Pulmonary artery endothelial cell (primary cell): ENCODE measurements around the gene GPC5. TPM values are rescaled to one million over a fixed set of nuclear protein-coding genes. Genes with fewer than 3 reads are reported as not detected.

Source experiments
- DNase-seq: peaks from one replicate; pipeline ENCODE4 v3.0.0-alpha.2; 2011; ENCODE audit warnings: low read depth, low spot score
- total RNA-seq: library from RNA; depleted of rRNA; stranded (reverse); fragments of >200 nt; gene quantifications from 2 replicates; pipeline ENCODE4 v1.2.3, GENCODE V29; 2014

GPC5 gene
- total RNA-seq, 1 donor from 2014 or later: not detected

DNA sequence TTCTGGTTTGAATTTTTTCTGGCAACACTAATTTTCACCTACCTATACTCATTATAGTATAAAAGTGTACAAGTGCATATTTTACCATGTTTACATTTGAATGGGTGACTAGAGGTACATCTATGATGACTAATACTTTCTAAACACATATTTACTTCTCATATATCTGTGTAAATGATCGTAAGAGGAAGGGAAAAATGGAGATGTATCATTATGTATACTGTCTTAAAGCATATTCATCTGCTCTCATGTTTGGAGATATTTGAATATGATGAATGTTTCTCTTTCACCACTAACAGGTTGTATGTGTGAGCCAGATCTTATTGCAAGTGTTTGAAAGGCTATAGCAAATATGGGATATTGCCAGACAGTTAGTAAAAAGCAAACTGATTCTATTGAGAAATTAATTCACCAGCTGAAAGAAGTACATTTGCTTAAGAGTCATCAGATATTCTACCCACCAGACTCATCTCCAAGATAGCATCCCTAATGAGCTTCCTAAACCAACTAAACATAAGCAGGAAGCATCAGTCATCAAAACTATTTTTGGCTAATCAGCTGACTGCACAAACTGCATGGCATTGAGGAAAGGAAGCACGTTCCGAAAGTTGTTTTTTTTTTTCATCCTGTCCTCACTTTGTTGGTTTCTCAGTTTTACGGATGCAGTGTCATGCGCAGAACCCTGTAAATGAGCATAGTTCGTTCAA is 738.2 kb downstream of the GPC5 start:
- no peak for DNase-seq

DNA sequence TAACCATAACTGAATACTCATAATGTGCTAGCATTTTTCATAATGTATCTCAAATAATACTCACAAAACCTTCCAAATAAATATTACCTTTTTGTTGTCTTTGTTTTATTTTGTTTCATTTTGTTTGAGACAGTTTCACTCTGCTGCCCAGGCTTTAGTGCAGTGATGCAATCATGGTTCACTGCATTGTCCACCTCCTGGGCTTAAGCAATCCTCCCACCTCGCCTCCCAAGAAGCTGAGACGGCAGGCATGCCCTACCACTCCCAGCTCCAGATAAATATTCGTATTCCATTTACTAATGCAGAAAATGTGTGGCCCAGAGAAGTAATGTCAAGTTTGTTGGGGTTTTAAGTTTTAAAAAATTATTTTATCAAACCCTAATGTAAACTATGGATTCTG is 739.1 kb downstream of the GPC5 start:
- no peak for DNase-seq

DNA sequence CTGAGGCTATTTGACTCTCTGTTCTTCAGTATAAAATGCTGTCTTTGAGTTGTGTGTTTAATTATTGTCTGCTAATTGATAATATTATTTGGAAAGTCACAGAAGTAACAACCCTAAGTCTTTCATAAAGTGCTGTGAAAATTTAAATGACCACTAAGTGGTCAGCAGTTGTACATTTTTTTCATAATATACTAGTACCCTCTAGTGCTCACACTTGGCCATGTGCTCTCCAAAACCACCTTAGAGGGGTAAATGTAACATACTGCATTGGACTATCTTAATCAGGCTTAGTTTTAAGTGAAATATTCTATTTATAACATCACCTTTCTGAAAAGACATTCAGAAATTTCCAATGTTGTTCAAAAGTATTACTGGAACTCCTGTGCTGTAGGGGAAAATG is 745.3 kb downstream of the GPC5 start:
- DNase-seq: no peak

DNA sequence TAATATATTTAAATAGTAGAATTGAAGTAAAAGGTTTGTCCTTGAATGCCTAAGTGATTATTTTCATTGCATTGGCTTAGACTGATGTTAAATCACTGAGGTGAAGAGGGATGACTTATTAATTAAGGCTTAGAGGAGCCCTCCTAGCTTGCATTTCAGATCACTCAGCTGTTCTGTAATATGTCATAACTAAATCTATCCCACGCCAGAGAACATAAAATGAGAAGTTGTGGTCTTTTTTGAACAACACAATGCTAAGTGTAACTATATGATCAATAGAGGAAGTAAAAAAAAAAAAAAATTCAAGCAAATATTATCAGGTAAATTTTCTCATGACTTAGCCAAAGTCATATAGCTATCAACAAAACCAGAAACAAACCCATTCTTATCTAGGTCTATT is 752.2 kb downstream of the GPC5 start:
- no peak for DNase-seq

DNA sequence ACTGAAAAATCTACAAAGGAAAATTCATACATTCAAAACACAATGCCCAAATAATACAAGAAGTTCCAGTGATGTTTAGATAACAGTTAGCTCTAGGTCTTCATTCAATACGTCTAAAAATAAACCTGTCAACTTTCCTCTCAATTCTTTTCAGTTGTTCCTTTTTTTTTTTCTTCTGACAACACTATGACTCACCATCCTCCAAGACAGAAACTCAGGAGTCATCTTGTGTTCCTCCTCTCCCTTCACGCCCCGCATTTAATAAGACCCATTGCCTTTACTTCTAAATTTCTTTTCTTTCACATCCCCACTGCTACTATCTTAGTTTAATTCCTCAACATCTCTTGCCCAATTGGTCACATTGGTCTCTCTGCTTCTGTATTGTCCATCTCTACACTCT is 759.9 kb downstream of the GPC5 start:
- DNase-seq: no peak

DNA sequence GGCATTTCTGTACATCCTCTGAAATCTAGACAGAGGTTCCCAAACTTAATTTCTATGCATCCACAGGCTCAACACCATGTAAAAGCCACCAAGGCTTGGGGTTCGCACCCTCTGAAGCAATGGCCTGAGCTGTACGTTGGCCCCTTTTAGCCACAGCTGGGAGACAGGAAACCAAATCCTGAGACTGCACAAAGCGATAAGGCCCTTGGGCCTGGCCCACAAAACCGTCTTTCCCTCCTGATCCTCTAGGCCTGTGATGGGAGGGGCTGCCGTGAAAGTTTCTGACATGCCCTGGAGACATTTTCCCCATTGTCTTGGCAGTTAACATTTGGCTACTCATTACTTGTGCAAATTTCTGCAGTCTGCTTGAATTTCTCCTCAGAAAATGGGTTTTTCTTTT is 766.4 kb downstream of the GPC5 start:
- no peak for DNase-seq

DNA sequence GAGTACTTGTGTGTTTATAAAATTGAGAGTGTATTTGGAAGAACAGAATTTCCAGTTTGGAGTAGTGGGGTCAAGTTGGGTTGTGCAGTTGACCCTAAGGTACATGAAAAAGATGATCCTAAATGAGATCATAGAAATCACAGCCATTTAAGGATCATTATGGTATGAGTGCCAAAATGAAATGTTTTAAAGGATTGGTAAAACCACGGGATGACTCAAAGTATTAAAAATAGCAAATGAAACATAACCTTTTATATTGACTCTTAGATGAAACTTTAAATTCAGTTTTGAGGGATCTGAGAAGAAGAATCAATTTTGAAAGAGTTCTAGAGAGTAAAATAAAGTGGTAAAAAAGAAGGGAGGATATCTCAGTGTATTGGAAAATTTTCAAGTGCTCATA is 773.8 kb downstream of the GPC5 start:
- DNase-seq: no peak

DNA sequence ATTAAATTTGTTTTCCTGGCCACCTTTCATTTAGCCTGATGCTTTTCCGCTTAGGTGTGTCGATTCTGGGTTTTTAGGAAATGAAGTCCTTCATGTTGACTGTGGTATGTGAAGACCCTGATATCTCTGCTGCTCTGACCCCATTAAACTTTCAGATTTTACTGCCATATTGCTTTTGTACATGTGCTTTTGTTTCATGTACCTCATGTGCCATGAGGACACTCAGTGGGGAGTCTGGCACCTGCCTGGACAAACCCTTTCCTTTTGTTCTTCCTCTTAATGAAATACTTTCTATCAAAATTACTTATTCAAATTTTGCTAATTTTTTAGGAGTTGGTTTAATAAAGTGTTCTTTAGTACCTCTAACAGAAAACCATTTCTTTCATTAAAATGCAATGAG is 774.8 kb downstream of the GPC5 start:
- DNase-seq: no peak

DNA sequence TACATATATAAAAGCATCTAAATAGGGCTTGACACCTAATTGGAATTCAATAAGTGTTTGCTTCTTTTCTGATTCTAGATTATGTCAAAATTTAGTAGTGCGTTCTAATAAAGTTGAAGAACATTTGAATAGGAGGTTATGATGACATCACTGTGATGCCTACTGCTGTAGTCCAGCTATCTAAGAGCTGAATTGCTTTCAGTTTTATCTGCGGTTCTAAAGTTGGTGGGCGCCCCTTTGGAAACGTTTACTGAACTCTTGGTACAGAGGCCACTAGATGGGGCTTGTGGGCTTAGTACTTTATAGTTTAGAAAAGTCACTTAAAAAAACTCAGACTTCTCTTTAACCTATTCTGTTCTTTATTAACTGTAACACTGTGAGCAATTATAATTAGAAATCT is 776.9 kb downstream of the GPC5 start:
- no peak for DNase-seq

DNA sequence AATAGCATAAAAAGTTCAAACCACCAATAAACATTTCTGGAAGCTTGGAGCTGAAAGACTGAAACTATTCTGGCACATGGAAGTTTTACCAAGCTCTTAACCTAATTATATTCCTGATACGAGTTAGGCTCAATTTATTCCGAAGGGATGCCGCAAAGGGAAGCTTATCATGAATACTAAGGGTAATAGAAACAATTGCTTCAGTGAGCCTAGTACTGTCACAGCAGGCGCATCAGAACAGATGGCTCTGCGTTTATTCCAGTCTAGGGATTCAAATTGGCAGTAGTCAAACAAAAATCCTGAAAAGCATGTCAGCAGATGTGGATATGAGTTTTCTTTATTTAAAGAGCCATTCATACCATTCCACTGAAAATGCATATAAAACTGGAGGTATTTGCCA is 779.5 kb downstream of the GPC5 start:
- DNase-seq: no peak

DNA sequence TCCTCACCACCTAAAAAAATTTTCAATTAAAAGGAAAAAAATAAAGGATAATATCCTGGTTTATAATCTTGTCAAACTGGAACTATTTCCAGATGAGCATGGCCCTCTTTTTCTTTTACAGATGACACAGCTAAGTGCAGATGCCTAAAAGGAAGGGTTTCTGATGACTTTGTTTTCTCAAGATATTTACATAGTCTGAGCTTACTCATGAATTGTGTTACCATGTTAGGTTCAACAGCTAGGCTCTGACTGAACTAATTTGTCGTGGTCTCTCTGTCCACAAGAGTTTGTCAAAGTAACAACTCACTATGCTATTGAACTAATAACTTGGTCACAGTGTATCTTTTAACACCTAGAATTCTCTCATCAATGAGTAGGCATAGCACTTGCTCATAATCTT is 780.8 kb downstream of the GPC5 start:
- DNase-seq: no peak

DNA sequence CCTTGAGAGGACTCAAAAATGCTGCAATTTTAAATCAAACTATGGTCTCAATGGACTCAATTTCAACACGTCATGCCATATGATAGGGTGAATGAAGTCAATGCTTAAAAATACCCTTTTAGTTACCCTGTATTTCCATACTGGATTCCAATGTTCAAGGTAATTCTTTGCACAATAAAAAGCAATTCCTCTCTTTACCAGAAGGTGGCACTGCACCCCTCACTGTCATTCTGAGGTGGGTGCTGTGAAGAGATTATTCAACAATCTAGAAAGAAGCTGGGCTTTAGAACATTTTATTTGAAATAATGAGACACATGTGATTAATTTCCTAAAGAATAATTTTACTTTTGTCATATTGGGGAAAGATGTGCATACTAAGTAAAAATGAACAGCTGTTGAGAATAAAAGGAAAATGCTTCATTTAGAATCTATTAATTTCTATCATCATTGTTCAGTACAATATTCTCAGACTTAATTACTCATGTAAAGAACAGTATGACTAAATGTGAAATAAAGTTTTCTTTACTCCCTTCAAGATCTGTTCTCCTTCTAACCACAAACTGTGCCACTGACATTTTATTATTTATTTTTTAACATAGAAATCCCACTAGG is 789.1 kb downstream of the GPC5 start:
- DNase-seq: no peak

DNA sequence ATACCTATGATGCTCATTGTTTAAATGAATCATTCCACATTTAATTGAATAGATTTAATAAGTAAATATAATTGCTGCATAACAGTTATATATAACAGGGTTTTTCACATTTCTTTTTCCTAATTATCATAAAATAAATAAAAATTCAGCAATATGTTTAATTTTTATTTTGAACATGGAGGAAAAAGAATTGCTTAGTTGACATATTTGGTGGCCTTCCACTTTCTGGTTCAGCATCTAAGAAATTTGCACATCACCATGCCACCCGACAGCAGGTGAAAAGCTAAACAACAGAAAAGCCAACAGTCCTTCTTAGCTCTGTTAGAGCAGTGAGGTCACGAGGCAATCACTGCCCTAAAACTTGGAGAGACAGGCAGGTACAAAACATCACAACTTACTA is 790.2 kb downstream of the GPC5 start:
- DNase-seq: no peak

DNA sequence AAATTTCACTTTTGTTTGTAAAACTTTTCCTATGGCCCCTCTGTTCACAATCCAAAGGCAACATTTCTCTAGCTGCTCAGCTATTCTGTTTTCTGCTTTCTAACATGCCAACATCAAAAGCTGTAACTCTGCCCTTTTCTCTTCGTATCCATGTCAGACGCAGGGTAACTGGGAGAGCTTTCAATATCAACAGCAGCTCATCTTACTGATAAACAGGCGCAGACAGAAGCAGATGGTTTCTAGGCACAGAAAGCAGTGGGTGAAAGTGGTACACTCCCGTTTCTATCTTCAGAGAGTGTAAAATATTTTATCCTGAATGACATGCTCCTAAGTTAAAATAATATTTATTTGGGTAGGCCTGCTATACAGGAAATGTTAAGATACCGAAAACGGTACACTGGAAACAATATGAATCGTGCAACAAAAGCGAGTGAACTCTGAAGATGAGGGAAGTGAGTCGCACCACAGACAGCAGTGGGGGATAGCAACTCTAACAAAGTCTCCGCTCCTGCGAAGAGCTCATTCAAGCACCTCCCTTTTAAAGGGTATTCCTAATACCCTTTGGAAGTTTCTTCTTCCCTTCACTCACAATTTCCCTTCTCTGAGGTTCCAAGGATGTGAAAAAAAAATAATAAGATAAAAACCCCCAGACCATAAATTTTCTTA is 798.3 kb downstream of the GPC5 start:
- no peak for DNase-seq

DNA sequence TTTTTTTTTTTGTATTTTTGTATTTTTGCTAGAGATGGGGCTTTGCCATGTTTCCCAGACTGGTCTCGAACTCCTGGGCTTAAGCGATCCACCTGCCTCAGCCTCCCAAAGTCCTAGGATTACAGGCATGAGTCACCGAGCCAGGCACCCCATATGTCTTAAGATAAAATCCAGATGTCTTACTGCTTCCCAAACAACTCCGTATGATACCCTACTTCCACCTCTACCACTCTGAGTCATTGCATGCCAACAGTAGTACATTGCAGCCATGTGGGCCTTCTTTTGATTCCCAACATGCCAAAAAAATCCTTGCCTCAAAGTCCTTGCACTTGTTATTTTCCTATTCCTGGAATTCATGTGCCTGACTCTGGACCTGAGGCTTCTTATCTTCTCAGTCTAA is 799.2 kb downstream of the GPC5 start:
- DNase-seq: no peak

DNA sequence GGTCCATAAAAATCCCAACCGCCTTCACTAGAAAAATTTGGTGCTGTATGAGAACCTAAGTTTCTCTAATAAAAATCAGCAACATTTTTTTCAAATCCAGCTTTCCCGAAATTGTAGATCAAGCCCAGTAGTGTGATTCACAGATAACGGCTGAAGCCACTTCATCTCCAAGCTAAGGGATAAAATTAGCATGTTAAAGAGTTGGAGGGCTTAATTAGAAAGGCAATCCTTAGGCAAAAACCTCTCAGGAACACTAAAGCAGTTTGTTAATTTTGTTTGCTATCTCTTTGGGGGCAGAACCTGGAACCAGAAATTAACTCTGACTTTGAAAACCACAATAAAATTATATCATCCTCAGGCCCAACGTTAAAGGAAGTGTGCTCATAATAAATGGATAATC is 820.2 kb downstream of the GPC5 start:
- no peak for DNase-seq

DNA sequence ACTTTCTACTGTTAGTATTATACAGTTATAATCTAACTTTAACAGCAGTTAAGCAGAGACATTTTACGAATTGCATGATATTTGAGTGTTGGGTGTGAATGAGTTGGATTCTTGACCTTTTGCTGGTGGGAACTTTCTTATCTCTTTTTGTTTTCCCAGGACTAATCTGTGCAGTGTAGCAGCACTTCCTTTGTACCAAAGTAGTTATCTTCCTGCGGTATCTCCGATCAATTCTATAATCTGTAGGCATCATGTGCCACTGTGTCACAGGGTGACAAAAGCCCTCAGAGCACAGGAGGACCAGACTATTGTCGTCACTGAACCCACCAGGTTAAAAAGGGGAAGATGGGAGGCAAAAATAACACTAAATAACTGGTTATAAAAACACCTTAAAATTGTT is 823.5 kb downstream of the GPC5 start:
- no peak for DNase-seq

DNA sequence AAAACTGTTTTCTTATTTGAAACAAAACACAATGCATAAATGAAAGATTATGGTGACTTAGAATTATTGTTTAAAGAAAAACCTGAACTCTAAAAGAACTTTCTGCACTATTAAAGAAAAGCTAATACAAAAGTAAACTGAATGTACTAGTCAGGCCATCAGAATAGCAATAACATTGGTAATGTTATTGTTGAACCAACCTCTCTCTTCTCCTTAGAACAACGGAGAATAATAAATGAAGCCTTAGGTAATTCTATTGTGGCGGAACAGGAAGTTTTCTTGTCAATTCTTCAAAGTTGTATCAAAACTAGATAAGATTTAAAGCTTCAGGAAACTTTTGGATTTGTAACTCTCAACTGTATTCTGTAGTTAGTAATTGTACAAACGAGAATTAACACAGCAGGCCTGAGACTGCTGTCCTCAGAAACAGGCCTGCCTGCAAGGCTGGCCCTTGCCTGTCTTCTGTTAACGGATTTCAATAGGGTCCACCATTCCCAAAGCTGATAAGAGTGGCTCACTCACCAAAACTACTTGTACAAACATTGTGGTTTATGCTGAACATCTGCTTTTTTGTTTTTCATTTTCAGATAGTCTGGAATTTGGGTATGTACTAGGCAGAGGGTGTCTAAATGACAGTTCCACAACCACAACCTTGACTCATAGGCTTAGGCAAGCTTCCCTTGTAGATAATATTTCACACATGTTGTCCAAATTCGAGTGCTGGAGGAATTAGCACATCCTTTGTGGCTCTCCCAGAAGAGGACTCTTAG is 825.8 kb downstream of the GPC5 start:
- no peak for DNase-seq

DNA sequence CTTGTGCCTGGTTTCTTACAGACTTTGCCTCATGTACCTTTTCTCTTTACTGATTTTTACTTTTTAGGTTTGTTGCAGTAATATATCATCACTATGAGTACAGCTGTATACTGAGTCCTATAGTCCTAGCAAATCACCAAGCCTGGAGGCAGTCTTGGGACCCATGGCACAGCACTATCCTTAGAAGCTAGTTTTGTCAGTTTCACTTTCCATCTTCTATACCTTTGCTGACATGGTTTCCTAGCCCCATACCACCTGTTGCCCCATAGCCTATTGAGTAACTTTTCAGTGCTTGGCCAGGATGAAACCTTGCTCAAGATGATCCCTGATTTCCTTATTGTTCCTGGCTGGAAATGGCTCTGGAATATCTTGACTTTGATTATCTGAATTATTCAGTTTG is 826.4 kb downstream of the GPC5 start:
- no peak for DNase-seq

DNA sequence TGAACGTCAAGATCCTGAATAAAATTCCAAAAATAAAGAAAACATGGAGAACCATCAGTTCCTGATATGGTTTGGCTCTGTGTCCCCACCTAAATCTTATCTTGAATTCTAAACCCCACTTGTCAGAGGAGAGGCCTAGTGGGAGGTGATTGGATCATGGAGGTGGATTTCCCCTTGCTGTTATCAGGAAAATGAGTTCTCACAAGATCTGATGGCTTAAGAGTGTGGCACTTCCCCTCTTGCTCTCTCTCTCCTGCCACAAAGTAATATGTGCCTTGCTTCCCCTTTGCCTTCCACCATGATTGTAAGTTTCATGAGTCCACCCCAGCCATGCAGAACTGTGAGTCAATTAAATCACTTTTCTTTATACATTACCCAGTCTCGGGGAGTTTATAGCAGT is 827.4 kb downstream of the GPC5 start:
- DNase-seq: no peak

DNA sequence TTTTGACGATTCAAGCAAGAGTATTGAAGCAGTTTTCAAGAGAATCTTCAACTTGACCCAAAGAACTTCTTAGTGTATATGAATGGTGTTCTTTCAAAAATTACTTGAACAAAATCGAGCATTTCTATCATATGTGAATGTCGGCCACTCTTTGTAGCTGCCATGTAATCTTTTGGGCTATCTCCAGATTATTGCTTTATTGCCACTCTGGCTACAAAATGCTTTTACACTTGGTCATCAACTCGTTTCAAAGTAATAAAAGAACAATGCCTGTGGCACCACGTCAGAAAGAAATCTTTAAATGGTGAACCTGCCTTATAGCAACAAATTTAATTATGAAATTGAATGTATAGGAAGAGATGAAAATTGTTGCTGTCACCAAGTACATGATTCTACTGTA is 834.5 kb downstream of the GPC5 start:
- DNase-seq: no peak

DNA sequence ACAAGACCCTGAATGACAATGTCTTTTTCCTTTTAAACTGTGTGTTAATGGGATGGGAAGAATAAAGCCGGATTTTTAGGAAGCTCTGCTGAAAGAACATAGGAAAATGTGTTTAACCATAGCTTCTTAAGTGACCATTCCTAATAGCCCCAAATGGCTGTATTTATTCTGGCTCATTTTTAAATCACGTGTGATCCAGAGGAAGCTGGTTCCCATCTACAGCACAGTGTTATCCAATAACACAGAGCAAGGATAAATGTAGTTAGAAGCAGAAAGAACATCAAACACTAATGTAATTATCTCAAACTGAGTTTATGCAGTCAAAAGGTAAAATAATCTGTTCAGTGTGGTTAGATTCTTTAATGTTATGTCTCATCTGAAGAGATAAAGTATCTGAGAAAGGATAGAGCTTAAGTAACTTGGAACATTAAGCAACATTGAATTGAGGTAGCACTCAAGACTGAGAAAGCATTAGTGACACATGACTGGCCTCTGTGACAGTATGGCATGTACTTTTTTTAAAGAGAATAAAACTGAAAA is 853.3 kb downstream of the GPC5 start:
- no peak for DNase-seq
